Neural cell (in vitro differentiated cells): ENCODE results near the gene PRR36. TPM values are rescaled to one million over a fixed set of nuclear protein-coding genes. Genes with fewer than 3 reads are reported as not detected.

Experiments
- H2AFZ ChIP-seq: fragments of 200-600, 300-800 bp; sonication (generic), shearing (Covaris generic); 2 replicates; pipeline ENCODE4 v1.6.0; 2014; ENCODE audit warnings: low read depth, mild to moderate bottlenecking, antibody characterized with exemption, low read length, moderate library complexity
- H3F3A ChIP-seq: fragments of 200-600 bp; shearing (Covaris generic); 2 replicates; pipeline ENCODE4 v1.6.1; 2016; ENCODE audit warnings: mild to moderate bottlenecking, moderate library complexity, mixed read lengths, antibody characterized with exemption, low read length; ENCODE audit not compliant: insufficient read depth, poor library complexity, severe bottlenecking
- H3K27ac ChIP-seq: fragments of 200-600, 300-800 bp; sonication (generic), shearing (Covaris generic); 2 replicates; pipeline ENCODE4 v1.5.1; 2014; ENCODE audit warnings: mild to moderate bottlenecking, low read length, moderate library complexity
- H3K27me3 ChIP-seq: fragments of 300-800, 200-600 bp; sonication (generic), shearing (Covaris generic); 2 replicates; pipeline ENCODE4 v1.6.0; 2014; ENCODE audit warnings: mild to moderate bottlenecking, low read depth, low read length, moderate library complexity; ENCODE audit not compliant: insufficient read depth
- H3K36me3 ChIP-seq: fragments of 300-800, 200-600 bp; sonication (generic), shearing (Covaris generic); 2 replicates; pipeline ENCODE4 v1.5.1; 2014; ENCODE audit warnings: mild to moderate bottlenecking, antibody characterized with exemption, low read length, moderate library complexity; ENCODE audit not compliant: insufficient read depth
- H3K4me2 ChIP-seq: fragments of 300-800, 200-600 bp; sonication (generic), shearing (Covaris generic); 2 replicates; pipeline ENCODE4 v1.6.0; 2014; ENCODE audit warnings: mild to moderate bottlenecking, low read length
- H3K4me3 ChIP-seq: fragments of 300-800, 200-600 bp; sonication (generic), shearing (Covaris generic); 2 replicates; pipeline ENCODE4 v1.5.1; 2014; ENCODE audit warnings: mild to moderate bottlenecking, low read length, moderate library complexity
- H3K79me2 ChIP-seq: fragments of 200-600 bp; shearing (Covaris generic); replicated peaks from 2 replicates; pipeline ENCODE4 v1.6.0; 2014; ENCODE audit warnings: mild to moderate bottlenecking, low read length, moderate library complexity; ENCODE audit not compliant: insufficient read depth
- H3K9ac ChIP-seq: fragments of 300-800, 200-600 bp; sonication (generic), shearing (Covaris generic); 2 replicates; pipeline ENCODE4 v1.6.1; 2016; ENCODE audit warnings: mild to moderate bottlenecking, low read length, mixed read lengths
- H3K9me2 ChIP-seq: fragments of 200-600 bp; shearing (Covaris generic); 2 replicates; pipeline ENCODE4 v1.6.1; 2016; ENCODE audit warnings: mild to moderate bottlenecking, low read length, mixed read lengths; ENCODE audit not compliant: insufficient read depth
- H3K9me3 ChIP-seq: fragments of 200-600, 300-800 bp; sonication (generic), shearing (Covaris generic); 2 replicates; pipeline ENCODE4 v1.6.1; 2016; ENCODE audit warnings: mild to moderate bottlenecking, mixed run types, low read length, moderate library complexity, mixed read lengths
- H4K20me1 ChIP-seq: fragments of 200-600 bp; shearing (Covaris generic); 2 replicates; pipeline ENCODE4 v1.6.1; 2016; ENCODE audit warnings: mild to moderate bottlenecking, mixed run types; ENCODE audit not compliant: insufficient read depth
- CTCF ChIP-seq: fragments of 450-650 bp; IDR thresholded peaks from 2 replicates; pipeline ENCODE4 v1.5.1; 2014; ENCODE audit warnings: antibody characterized with exemption, mild to moderate bottlenecking, moderate library complexity; ENCODE audit not compliant: poor library complexity, severe bottlenecking
- EP300 ChIP-seq: fragments of 450-650 bp; conservative IDR thresholded peaks from 2 replicates; pipeline ENCODE4 v1.6.1; 2014; ENCODE audit warnings: antibody characterized with exemption, mild to moderate bottlenecking, moderate library complexity; ENCODE audit not compliant: poor library complexity, severe bottlenecking
- EZH2 ChIP-seq: fragments of 200-600, 300-800 bp; shearing (Covaris generic), sonication (generic); IDR thresholded peaks from 2 replicates; pipeline ENCODE4 v1.6.1; 2014; ENCODE audit warnings: antibody characterized with exemption, low read length, borderline replicate concordance, mild to moderate bottlenecking; ENCODE audit not compliant: insufficient read depth, poor library complexity, severe bottlenecking
- MXI1 ChIP-seq: fragments of 450-650 bp; conservative IDR thresholded peaks from 2 replicates; pipeline ENCODE4 v1.6.1; 2014; ENCODE audit warnings: antibody characterized with exemption, mild to moderate bottlenecking; ENCODE audit not compliant: poor library complexity, severe bottlenecking
- POLR2AphosphoS5 ChIP-seq: IDR thresholded peaks from 2 replicates; pipeline ENCODE4 v1.6.1; 2012
- RAD21 ChIP-seq: fragments of 450-650 bp; conservative IDR thresholded peaks from 2 replicates; pipeline ENCODE4 v1.6.1; 2014; ENCODE audit warnings: antibody characterized with exemption, mild to moderate bottlenecking, moderate library complexity
- REST ChIP-seq: IDR thresholded peaks from 2 replicates; pipeline ENCODE4 v1.6.1; 2012; ENCODE audit warnings: borderline replicate concordance
- SMC3 ChIP-seq: fragments of 450-650 bp; conservative IDR thresholded peaks from 2 replicates; pipeline ENCODE4 v1.6.1; 2014; ENCODE audit warnings: antibody characterized with exemption, mild to moderate bottlenecking, moderate library complexity; ENCODE audit not compliant: poor library complexity
- TAF1 ChIP-seq: IDR thresholded peaks from 2 replicates; pipeline ENCODE4 v1.6.1; 2012; ENCODE audit warnings: low read depth
- polyA plus RNA-seq: library from polyadenylated mRNA; depleted of rRNA; stranded (reverse); fragments of >200 nt; gene quantifications from 2 replicates; pipeline ENCODE4 v1.2.3, GENCODE V29; 2014

PRR36 gene
- polyA plus RNA-seq, 1 donor from 2014 or later, result 2.5 TPM

GRCh38 chr19:7873304-7874075, 700 bp downstream of the PRR36 start:
- Histone ChIP-seq H3K9me2 (no peaks in the 10 kb centered on the region), H3F3A (peaks cover 6% of the 10 kb centered on the region), H3K79me2 (peaks cover 13% of the 10 kb centered on the region), H4K20me1 (no peaks in the 10 kb centered on the region), H3K9ac (peak overlapping the region; percentile 98), H3K4me3 (peak overlapping the region; percentile 92), H2AFZ (peak overlapping the region; percentile 45), H3K27me3 (no peaks in the 10 kb centered on the region), H3K4me2 (peak overlapping the region; percentile 88), H3K36me3 (no peaks in the 10 kb centered on the region), H3K9me3 (no peaks in the 10 kb centered on the region), H3K27ac (peak overlapping the region; percentile 86)
- TF ChIP-seq SMC3 (no peak), CTCF (no peak), TAF1 (no peak), EP300 (no peak), MXI1 (no peak), RAD21 (no peak), EZH2 (no peak), POLR2AphosphoS5 (no peak), REST (no peak)

GRCh38 chr19:7872306-7873204, 1.6 kb downstream of the PRR36 start:
- peak overlapping the region; percentile 88 for H3K4me2 ChIP-seq
- H3K79me2 ChIP-seq, result peaks cover 13% of the 10 kb centered on the region
- H3K9me2 ChIP-seq, result no peaks in the 10 kb centered on the region
- H3K9ac ChIP-seq, result peak overlapping the region; percentile 98
- H3K9me3 ChIP-seq, result no peaks in the 10 kb centered on the region
- H2AFZ ChIP-seq, result no peak overlapping the region
- H4K20me1 ChIP-seq, result no peaks in the 10 kb centered on the region
- peak overlapping the region; percentile 92 for H3K4me3 ChIP-seq
- H3K27ac ChIP-seq, result no peak overlapping the region
- TF ChIP-seq REST (no peak), EZH2 (no peak), POLR2AphosphoS5 (no peak), RAD21 (no peak), TAF1 (no peak), MXI1 (no peak), CTCF (no peak), EP300 (no peak), SMC3 (no peak)
- no peaks in the 10 kb centered on the region for H3K36me3 ChIP-seq
- peaks cover 6% of the 10 kb centered on the region for H3F3A ChIP-seq
- no peaks in the 10 kb centered on the region for H3K27me3 ChIP-seq
